Measurements from ENCODE around the gene DDN.

Gene DDN

GRCh38 chr12:48980389-48980952 lies 18.7 kb downstream of the DDN start:
- no peak overlapping the region for H3K4me3 ChIP-seq (ENCODE audit: low read depth, low read length)
- peak; percentile 10 for TF ChIP-seq CTCF (IDR thresholded peaks at IDR 0.05; ENCODE audit: low read depth, low read length)
- TF ChIP-seq MYC (IDR thresholded peaks at IDR 0.05; ENCODE audit: low read depth, low read length), result no peak
- peak; percentile 59 for DNase-seq (ENCODE audit: low read depth)

GRCh38 chr12:48979602-48980388 lies 19.4 kb downstream of the DDN start:
- DNase-seq (ENCODE audit: low read depth), result peak; percentile 41
- no peak overlapping the region for H3K4me3 ChIP-seq (ENCODE audit: low read depth, low read length)
- TF ChIP-seq CTCF (IDR thresholded peaks at IDR 0.05; ENCODE audit: low read depth, low read length) (no peak), POLR2A (IDR thresholded peaks at IDR 0.05; ENCODE audit: extremely low read depth, insufficient read length) (no peak), MYC (IDR thresholded peaks at IDR 0.05; ENCODE audit: low read depth, low read length) (no peak), MAX (IDR thresholded peaks at IDR 0.05; ENCODE audit: low read depth, low read length) (no peak)

GRCh38 chr12:48978741-48979601 lies 20.2 kb downstream of the DDN start:
- H3K4me3 ChIP-seq (ENCODE audit: low read depth, low read length), result no peak overlapping the region
- DNase-seq (ENCODE audit: low read depth), result no peak
- no peak for TF ChIP-seq POLR2A (IDR thresholded peaks at IDR 0.05; ENCODE audit: extremely low read depth, insufficient read length)

GRCh38 chr12:48978291-48978740 lies 20.9 kb downstream of the DDN start, which contains the start of gene WNT1:
Gene WNT1 (plus strand): TSS chr12:48978322. CDS start chr12:48978651, 329 bp downstream.
- no peak for TF ChIP-seq CTCF (IDR thresholded peaks at IDR 0.05; ENCODE audit: low read depth, low read length)
- no peak for TF ChIP-seq MYC (IDR thresholded peaks at IDR 0.05; ENCODE audit: low read depth, low read length)
- TF ChIP-seq POLR2A (IDR thresholded peaks at IDR 0.05; ENCODE audit: extremely low read depth, insufficient read length), result no peak
- TF ChIP-seq MAX (IDR thresholded peaks at IDR 0.05; ENCODE audit: low read depth, low read length), result no peak
- DNase-seq (ENCODE audit: low read depth), result no peak
- no peak within 1 kb of the TSS for H3K4me3 ChIP-seq (ENCODE audit: low read depth, low read length)

GRCh38 chr12:48977290-48978281 lies 21.6 kb downstream of the DDN start:
- H3K4me3 ChIP-seq (ENCODE audit: low read depth, low read length), result no peak overlapping the region
- peak; percentile 71 for TF ChIP-seq CTCF (IDR thresholded peaks at IDR 0.05; ENCODE audit: low read depth, low read length)
- no peak for TF ChIP-seq POLR2A (IDR thresholded peaks at IDR 0.05; ENCODE audit: extremely low read depth, insufficient read length)
- TF ChIP-seq MYC (IDR thresholded peaks at IDR 0.05; ENCODE audit: low read depth, low read length), result no peak
- TF ChIP-seq MAX (IDR thresholded peaks at IDR 0.05; ENCODE audit: low read depth, low read length), result 0 out of 2 replicates have a peak, but pooled peaks have one; percentile 17

More at GRCh38 chr12:48977290-48978281, 21.6 kb downstream of the DDN start:
- DNase-seq (ENCODE audit: low read depth), result peak; percentile 77

Measured in NB4 (cell line).